Stimulated activated CD4-positive, alpha-beta T cell treated with anti-CD3 and anti-CD28 coated beads, TNF-alpha, amount 100 ng/mL, for 24 hours (primary cell): Measurements from ENCODE around the gene P3H1.

Experiments
- DNase-seq, 3 experiments: peaks; one replicate each; pipeline ENCODE4 v3.0.0-alpha.2; 2020; ENCODE audit warnings: low read depth in 3 of 3

Gene P3H1

GRCh38 chr1:42746436-42747105 is 20.3 kb downstream of the P3H1 start:
- no peak for DNase-seq

DNA sequence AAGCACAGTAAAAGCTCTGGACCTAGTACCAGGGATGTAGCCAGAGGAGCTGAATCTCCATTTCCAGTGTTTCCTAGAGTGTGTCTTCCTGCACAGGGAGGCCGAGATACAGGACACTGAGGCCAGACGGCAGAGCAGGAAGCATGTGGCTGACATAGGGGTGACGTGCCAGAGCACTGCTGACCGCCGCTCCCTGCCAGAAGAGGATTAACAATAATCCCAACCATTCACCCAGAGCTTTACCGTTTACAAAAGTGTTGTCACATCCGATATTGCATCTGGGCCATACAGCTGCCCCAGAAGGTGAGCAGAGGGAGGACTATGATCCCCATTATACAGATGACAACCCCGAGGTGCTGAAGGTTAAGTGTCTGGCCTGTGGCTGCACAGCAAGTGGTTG is 21.0 kb downstream of the P3H1 start:
- DNase-seq, result no peak

GRCh38 chr1:42744148-42744413 is 22.7 kb downstream of the P3H1 start:
- DNase-seq, result no peak

DNA sequence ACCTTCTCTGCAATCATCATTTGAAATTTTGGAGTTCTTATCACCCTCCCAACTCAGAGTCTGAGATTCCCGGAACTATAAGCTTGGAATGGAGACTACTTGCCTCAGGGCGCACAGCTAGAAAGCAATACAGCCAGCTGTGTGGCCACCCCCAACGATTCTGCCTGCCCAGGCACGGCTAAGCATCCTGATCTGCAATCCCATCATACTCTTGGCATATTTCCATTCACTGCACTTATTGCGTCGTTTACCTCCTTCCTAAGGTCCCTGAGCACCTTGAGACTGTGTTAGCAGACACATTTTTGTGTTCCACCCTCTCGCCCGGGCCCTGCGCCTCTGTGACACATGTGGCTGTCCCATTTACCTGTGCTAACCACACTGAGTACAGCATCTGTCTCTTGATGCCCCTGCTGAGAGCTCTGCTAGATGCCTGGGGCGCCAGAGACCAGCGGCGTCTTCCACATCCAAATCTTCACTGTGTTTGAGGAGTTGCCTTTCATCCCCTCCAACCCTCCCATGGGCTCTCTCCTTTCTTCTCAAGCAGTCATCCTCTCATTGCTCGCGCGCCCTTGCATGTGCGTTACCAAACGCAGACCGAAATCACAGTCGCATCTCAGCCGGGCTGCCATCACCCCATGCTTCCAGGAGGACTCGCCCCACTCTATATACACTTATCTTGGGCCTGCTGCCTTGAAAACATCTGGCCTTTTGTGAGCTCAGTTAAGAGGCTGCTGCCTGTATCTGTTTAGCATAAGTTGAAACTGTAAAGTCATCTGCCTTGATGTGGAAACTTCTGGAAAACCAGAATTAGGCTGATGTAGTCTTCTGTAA is 23.3 kb downstream of the P3H1 start:
- DNase-seq, result no peak

- no peak for DNase-seq
These were observed 24.1 kb downstream of the P3H1 start for GRCh38 chr1:42742617-42743316.

- DNase-seq, result no peak
These were observed 24.7 kb downstream of the P3H1 start for GRCh38 chr1:42742141-42742540.

DNA sequence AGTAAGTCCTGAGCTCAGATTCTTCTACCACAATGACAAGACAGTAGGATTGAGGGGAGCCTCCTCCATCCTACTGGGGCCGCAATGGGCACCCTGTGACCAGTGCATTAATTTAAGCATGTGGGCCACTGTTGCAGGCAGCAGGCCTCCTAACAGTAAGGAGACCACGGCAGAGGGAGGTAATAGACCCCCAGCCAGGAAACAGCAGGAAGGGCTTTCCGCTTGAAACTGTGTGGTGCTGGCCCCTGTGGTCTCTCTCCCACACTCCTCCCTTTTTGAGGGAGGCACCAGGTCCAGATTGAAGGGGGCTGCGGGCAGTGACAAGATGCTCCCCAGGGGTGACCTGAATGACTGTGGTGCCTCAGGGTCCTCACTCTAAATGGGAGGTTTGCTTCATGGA is 25.1 kb downstream of the P3H1 start:
- DNase-seq, result no peak

DNA sequence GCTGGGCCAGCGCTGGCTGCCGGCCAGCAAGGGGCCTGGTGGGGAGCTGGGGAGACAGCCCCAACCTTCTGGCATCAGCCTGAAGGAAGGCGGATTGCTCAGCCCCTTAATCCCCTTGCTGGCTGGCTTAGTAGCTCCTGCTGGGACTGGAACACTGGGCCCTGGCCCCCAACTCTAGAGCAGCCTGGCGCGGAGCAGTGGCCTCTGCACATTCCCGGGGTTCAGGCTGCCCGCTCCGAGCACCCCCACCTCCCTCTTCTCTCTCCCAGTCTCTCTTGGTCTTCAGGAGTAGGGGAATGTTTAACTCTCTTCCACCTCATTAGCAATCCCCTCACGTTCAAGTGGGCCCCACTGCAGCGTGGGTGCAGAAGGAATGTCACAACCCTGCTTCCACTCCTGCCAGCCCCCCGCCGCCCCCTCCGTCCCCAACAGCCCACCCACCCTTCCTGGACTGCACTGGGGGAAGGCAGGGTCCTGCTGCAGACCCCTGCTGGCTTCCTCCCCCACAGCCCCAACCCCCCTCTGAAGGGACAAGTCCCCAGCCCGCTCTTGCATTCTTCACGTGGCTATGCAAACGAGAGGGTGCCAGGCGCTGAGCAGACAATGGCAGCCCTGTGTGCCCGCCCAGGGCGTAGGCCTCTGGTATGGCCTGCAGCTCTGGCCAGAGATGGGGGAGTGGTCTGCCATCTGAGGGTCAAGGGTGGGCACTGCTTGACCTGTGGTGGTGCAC is 25.8 kb downstream of the P3H1 start:
- no peak for DNase-seq

- DNase-seq, result no peak
These were observed 26.8 kb downstream of the P3H1 start, which contains the start of gene CLDN19 for GRCh38 chr1:42739753-42740700. Gene CLDN19 (minus strand): TSS chr1:42740236. CDS start chr1:42740063, 173 bp downstream.

DNA sequence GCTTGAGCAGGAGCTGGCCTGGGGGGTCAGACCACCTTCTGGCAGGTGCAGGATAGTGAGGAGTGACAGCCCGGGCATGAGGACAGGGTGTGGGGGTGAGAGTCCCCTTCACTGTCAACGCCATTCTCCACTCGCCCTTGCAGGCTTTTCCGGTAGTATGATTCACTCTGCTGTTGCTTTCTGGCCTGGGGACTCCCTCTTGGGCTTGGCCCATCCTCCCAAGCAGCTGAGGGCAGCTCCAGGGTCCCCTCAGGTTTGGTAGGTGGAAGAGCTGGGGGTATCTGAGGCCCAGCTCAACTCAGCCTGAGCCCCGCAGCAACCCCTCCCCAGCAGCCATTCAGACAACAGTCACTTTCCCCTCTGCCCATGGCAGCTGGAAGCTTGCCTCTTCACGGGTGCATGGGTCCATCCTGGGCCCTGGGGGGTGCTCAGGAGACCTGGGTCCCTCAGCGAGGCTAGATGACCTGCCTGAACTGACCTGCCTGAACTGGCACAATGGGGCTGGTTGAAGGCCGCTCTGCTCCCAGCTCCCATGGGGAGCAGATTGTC is 28.1 kb downstream of the P3H1 start:
- DNase-seq, result no peak

GRCh38 chr1:42737986-42738677 is 28.7 kb downstream of the P3H1 start:
- DNase-seq, result no peak

DNA sequence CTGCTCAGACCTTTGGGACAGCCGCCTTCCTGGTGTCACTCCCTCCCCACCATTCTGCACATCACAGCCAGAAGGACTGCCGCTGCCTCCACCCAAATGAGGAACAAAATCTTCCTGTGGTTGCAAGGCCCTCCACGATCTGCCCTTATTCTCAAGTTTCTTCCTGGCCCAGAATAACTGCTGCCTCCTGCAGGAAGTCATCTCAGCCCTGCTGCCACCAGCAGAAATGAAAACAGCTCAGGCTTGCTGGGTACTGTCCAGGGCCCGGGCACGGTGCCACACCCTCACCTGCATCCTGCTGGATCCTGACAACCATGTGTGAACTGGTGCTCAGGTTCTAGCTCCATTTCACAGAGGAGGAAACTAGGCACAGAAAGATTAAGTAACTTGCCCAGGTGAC is 29.6 kb downstream of the P3H1 start:
- DNase-seq, result no peak

DNA sequence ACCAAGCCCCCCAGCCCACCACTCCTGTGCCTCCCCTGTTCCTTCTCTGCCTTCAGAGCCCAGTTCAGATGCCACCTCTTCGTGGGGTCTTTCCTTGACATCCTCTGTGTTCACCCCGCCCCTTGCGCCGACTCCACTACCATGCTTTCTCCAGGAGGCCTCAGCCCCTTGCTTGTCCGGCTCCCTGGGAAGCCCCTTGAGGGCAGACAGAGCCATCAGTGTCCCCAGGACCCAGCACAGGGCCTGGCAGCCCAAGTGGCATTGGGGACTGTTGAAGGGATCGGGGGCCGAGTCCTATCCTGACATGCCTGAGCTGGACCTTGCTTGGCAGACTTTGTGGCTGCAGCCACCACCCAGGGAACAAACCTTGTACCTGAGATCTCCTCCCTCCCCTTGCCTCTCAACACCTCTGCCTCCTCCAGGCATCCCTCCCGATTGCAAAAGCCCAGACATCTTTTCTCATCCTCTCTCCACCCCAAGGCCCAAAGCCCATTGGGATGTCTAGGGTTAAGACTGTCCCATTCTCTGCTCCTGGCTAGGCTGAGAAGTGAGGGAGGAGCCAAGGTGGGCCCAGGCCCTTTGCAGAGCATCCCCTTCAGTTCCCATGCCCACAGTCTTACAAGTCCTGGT is 30.1 kb downstream of the P3H1 start:
- DNase-seq, result no peak

DNA sequence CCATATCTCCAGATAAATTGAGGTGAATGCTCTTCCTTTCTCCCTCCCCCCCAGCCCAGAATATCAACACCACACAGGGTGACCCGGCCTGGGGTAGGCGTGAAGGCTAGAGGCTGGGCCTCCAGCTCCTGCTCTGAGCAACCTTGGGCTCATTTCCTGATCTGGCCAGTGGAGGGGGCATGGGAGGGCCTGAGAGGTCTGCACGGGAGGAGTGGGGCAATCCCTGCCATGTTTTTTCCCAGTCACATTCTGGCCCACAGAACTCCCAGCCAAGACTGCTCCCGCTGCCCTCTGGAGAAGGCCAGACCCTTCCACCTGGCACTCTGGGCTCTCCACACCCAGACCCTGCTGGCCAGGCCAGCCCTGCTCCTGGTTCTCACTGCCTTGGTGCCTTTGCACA is 30.7 kb downstream of the P3H1 start:
- DNase-seq, result no peak

DNA sequence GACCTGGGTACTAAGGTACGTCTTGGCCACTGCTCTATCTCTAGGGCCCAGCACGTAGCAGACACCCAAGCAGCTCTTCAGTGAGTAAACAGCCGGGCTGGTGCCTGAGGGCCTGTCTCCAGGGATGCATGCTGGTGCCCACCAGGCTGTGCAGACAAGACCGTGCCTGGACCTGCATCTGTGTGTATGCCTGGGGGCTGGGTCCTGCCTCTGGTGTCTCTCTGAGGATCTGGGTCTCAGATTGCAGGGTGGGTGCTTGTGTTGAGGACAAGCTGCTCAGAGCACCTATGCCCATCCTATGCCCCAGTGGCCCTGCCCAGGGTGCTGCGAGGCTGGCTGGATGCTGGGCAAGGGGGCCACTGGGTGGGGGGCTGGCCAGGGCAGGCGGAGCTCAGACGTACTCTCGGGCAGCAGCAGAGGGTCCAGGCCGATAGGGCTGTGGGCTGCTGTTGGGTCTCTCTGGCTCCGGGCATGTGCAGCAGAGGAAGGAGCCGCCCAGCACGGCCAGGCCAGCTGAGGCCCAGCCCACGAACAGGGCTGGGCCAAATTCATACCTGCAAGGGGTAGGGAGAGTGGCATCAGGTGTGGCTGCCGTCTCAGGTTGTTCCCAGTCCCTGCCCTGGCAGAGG is 31.2 kb downstream of the P3H1 start:
- DNase-seq, result no peak

DNA sequence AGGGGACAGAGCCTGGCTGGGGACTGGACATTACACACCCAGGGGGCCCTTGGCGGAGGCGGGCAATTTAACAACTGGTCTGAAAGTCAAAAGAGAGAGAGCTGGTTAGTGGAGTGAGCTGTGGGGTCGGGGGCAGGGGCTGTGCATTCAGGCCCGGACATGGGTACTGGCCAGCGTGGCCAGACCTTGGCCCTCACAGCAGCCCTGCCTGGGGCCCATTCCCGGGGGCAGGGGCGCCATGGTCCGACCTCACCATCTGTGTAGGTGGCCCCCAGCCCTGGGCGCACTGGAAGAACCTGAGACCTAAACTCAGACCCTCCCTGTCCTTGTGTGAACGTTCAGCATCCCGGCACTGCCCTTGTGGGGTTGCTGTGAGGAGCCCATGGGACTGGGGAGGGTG is 31.8 kb downstream of the P3H1 start:
- no peak for DNase-seq

GRCh38 chr1:42734201-42735035 is 32.4 kb downstream of the P3H1 start:
- DNase-seq, result no peak
